ENCODE results near the gene GSTM5. TPM values are rescaled to one million over a fixed set of nuclear protein-coding genes. Genes with fewer than 3 reads are reported as not detected.
"Not testable (repeated sequence)": the region's sequence is repeated elsewhere in the genome, so short reads cannot be mapped to it uniquely, and the experiment has no call there.

Gene GSTM5
- polyA plus RNA-seq, 3 donors, result not detected

GRCh38 chr1:109754738-109755137 lies 42.7 kb downstream of the GSTM5 start:
- no peak for TF ChIP-seq CTCF (IDR thresholded peaks at IDR 0.05)
- H3K9ac ChIP-seq (ENCODE audit: insufficient read depth, low read length, poor library complexity, severe bottlenecking), result no peak overlapping the region
- H4K20me1 ChIP-seq (ENCODE audit: insufficient read depth, low read length), result no peaks in the 10 kb centered on the region
- Mint-ChIP-seq H3K4me1 (peaks cover 2% of the 10 kb centered on the region), H3K9me3 (peaks cover 0 to 3% (median 0%) of the 10 kb centered on the region in 7 donors), H3K27me3 (ENCODE audit: low read depth in 3 of 3) (peaks cover 4 to 7% (median 5%) of the 10 kb centered on the region in 3 donors), H3K27ac (no peak overlapping the region), H3K36me3 (no peaks in the 10 kb centered on the region), H3K4me3 (no peak overlapping the region)
- H3K4me2 ChIP-seq (replicated peaks; ENCODE audit: extremely low read depth, low read length, poor library complexity, severe bottlenecking), result no peak overlapping the region
- no peaks in the 10 kb centered on the region for H3K36me3 ChIP-seq (replicated peaks in 1 of 2; ENCODE audit: control insufficient read depth in 1 of 2, insufficient read depth in 2 of 2, low read length in 2 of 2)
- H3K4me1 ChIP-seq (ENCODE audit: control insufficient read depth in 1 of 2, insufficient read depth in 2 of 2, low read length in 2 of 2), result no peaks in the 10 kb centered on the region
- intact Hi-C loops (cut with micrococcal nuclease), result no loop called here
- H2AFZ ChIP-seq (ENCODE audit: insufficient read depth, low read depth, low read length, poor library complexity, severe bottlenecking), result no peak overlapping the region
- no peaks in the 10 kb centered on the region for H3K79me2 ChIP-seq (ENCODE audit: insufficient read depth, low read length)
- H3K4me3 ChIP-seq (replicated peaks in 1 of 3; ENCODE audit: low read depth in 2 of 3, low read length in 3 of 3), result no peak overlapping the region
- no peaks in the 10 kb centered on the region for H3K9me3 ChIP-seq (replicated peaks in 1 of 2; ENCODE audit: control insufficient read depth in 1 of 2, insufficient read depth in 1 of 2, low read length in 2 of 2)
- H3K27ac ChIP-seq (ENCODE audit: low read depth in 1 of 2, low read length in 2 of 2), result no peak overlapping the region
- no peak for DNase-seq
- H3K27me3 ChIP-seq (ENCODE audit: control insufficient read depth in 2 of 2, insufficient read depth in 2 of 2, low read length in 2 of 2), result no peaks in the 10 kb centered on the region
- WGBS (ENCODE audit: insufficient coverage), result no CpG with 5 or more reads among the region's 2 CpGs

GRCh38 chr1:109756325-109756724 lies 44.3 kb downstream of the GSTM5 start:
- H3K4me3 Mint-ChIP-seq; H3K4me3 ChIP-seq (replicated peaks in 1 of 3; ENCODE audit: low read depth in 2 of 3, low read length in 3 of 3); H3K4me2 ChIP-seq (replicated peaks; ENCODE audit: extremely low read depth, low read length, poor library complexity, severe bottlenecking); H3K9ac ChIP-seq (ENCODE audit: insufficient read depth, low read length, poor library complexity, severe bottlenecking); H3K79me2 ChIP-seq (ENCODE audit: insufficient read depth, low read length); H3K9me3 ChIP-seq (replicated peaks in 1 of 2; ENCODE audit: control insufficient read depth in 1 of 2, insufficient read depth in 1 of 2, low read length in 2 of 2); DNase-seq; H3K27ac Mint-ChIP-seq; H3K4me1 Mint-ChIP-seq; H3K36me3 ChIP-seq (replicated peaks in 1 of 2; ENCODE audit: control insufficient read depth in 1 of 2, insufficient read depth in 2 of 2, low read length in 2 of 2); H3K9me3 Mint-ChIP-seq; H3K27ac ChIP-seq (ENCODE audit: low read depth in 1 of 2, low read length in 2 of 2); H3K4me1 ChIP-seq (ENCODE audit: control insufficient read depth in 1 of 2, insufficient read depth in 2 of 2, low read length in 2 of 2); H3K27me3 ChIP-seq (ENCODE audit: control insufficient read depth in 2 of 2, insufficient read depth in 2 of 2, low read length in 2 of 2); intact Hi-C loops (cut with micrococcal nuclease); H4K20me1 ChIP-seq (ENCODE audit: insufficient read depth, low read length); H2AFZ ChIP-seq (ENCODE audit: insufficient read depth, low read depth, low read length, poor library complexity, severe bottlenecking); H3K36me3 Mint-ChIP-seq: not testable (repeated sequence)
- peaks cover 2 to 10% (median 5%) of the 10 kb centered on the region in 3 donors for H3K27me3 Mint-ChIP-seq (ENCODE audit: low read depth in 3 of 3)
- 87% methylated on average over 3 of the region's 5 CpGs for WGBS (ENCODE audit: insufficient coverage)

Data from CD14-positive monocyte (primary cell).